Measurements from ENCODE around the gene CAST. TPM values are rescaled to one million over a fixed set of nuclear protein-coding genes. Genes with fewer than 3 reads are reported as not detected.

Gene CAST
- total RNA-seq, 2 experiments from 2014 or later = 197 to 200 TPM

DNA sequence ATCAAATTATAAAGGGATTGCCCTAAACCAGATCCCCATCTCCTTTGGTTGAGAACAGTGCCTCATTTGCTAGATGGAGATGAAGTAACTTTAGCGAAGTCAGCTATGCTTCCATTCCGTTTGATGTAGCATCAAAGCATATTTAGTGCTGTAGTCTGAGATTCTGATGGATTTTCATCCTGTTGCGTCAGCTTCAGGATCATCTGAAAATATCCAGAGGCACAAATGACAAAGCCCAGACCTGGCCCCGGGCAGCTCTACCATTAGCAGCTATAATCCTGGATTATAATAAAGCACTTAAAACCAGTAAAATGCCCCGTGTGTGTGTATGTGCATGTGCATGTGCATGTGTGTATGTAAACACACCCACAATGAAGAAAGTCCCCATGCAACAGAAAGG, 100.8 kb downstream of the CAST start:
- Mint-ChIP-seq H3K27me3 (no peaks in the 10 kb centered on the region), H3K4me3 (no peak overlapping the region), H3K36me3 (ENCODE audit: low read depth) (peaks cover 81% of the 10 kb centered on the region), H3K27ac (peak overlapping the region; percentile 2), H3K4me1 (ENCODE audit: low read depth) (peaks cover 3% of the 10 kb centered on the region), H3K9me3 (no peaks in the 10 kb centered on the region)
- peaks cover 69% of the 10 kb centered on the region for H3K36me3 ChIP-seq (ENCODE audit: insufficient read depth, low read length)
- CTCF ChIA-PET = interaction anchor here (1.8 kb wide), 1 partner anchor 11 kb away, joined by 12 read pairs; no protein-coding TSS in a partner anchor
- no peaks in the 10 kb centered on the region for H3K4me1 ChIP-seq (ENCODE audit: insufficient read depth, low read length)
- H3K27ac ChIP-seq (ENCODE audit: low read depth in 1 of 2, low read length in 2 of 2) = no peak overlapping the region
- intact Hi-C loops (cut with DNase I, micrococcal nuclease) = loop anchor here in 1 of 2 experiments (10.0 kb wide), 1 partner anchor 262 kb away; no protein-coding TSS in a partner anchor
- no peaks in the 10 kb centered on the region for H3K9me3 ChIP-seq (ENCODE audit: control insufficient read depth in 1 of 2, insufficient read depth in 1 of 2, low read length in 2 of 2)
- ATAC-seq (ENCODE audit: poor library complexity) (no peak), DNase-seq (no peak)
- H3K27me3 ChIP-seq (ENCODE audit: control insufficient read depth in 1 of 2, insufficient read depth in 2 of 2, low read length in 2 of 2) = no peaks in the 10 kb centered on the region
- H3K4me3 ChIP-seq (ENCODE audit: low read length) = no peak overlapping the region
- TF ChIP-seq CTCF (IDR thresholded peaks at IDR 0.05) = no peak
- POLR2A ChIA-PET = interaction anchor here (1.2 to 3.0 kb wide), 2 partner anchors 11 to 45 kb away, joined by 4 to 8 read pairs; partner anchors contain the start of gene ERAP1

- Mint-ChIP-seq H3K4me1 (ENCODE audit: low read depth) (peaks cover 3% of the 10 kb centered on the region), H3K4me3 (no peak overlapping the region), H3K9me3 (no peaks in the 10 kb centered on the region), H3K27me3 (no peaks in the 10 kb centered on the region), H3K27ac (peak overlapping the region; percentile 46), H3K36me3 (ENCODE audit: low read depth) (peaks cover 87% of the 10 kb centered on the region)
- no peak overlapping the region for H3K4me3 ChIP-seq (ENCODE audit: low read length)
- CTCF ChIA-PET = no interaction called here
- no peaks in the 10 kb centered on the region for H3K27me3 ChIP-seq (ENCODE audit: control insufficient read depth in 1 of 2, insufficient read depth in 2 of 2, low read length in 2 of 2)
- ATAC-seq (ENCODE audit: poor library complexity) = no peak
- H3K36me3 ChIP-seq (ENCODE audit: insufficient read depth, low read length) = peaks cover 81% of the 10 kb centered on the region
- DNase-seq = no peak
- POLR2A ChIA-PET = interaction anchor here (0.7 to 1.7 kb wide), 3 partner anchors 43 to 171 kb away, joined by 3 to 6 read pairs (median 3); partner anchors contain the start of genes ERAP1 and LNPEP
- TF ChIP-seq CTCF (IDR thresholded peaks at IDR 0.05) = no peak
- no peaks in the 10 kb centered on the region for H3K9me3 ChIP-seq (ENCODE audit: control insufficient read depth in 1 of 2, insufficient read depth in 1 of 2, low read length in 2 of 2)
- intact Hi-C loops (cut with DNase I, micrococcal nuclease) = loop anchor here in 1 of 2 experiments (10.0 kb wide), 1 partner anchor 260 kb away; no protein-coding TSS in a partner anchor
- no peak overlapping the region for H3K27ac ChIP-seq (ENCODE audit: low read depth in 1 of 2, low read length in 2 of 2)
- no peaks in the 10 kb centered on the region for H3K4me1 ChIP-seq (ENCODE audit: insufficient read depth, low read length)
These were observed 102.9 kb downstream of the CAST start for GRCh38 chr5:96765043-96765442.

DNA sequence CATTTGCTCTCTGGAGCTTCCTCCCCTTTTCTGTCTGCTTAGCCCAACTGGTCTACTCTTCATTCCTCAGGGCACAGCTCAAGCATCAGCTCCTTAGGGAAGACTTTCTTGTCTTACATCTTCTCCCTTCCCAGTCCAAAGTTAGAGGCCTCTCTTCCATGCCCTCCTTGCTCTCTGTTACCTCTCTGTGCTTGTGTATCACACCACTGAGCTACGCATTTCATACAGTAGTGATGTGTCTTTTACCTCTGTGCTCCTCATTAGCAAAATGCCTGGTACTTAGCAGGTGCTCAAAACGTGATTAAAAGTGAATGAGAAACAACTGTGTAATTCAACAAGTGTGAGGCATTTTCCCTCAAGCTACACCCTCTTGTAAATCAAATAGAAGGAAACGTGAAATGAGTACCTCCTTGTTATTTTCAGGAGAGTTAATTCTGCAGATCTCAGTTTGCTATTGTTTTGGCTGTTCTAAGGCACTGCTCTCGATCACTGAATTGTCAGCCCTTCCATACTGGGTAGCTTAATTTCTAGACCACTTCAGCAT, 106.6 kb downstream of the CAST start:
- no peak overlapping the region for H3K4me3 Mint-ChIP-seq
- ChIA-PET CTCF (interaction anchor here (0.8 to 2.2 kb wide), 3 partner anchors 11 to 16 kb away, joined by 3 to 10 read pairs (median 3); no protein-coding TSS in a partner anchor), POLR2A (interaction anchor here (0.6 to 2.1 kb wide), 2 partner anchors 32 to 39 kb away, joined by 3 to 5 read pairs; partner anchors contain the start of gene ERAP1)

More for the DNA sequence above, 106.6 kb downstream of the CAST start:
- DNase-seq = no peak
- no peaks in the 10 kb centered on the region for H3K9me3 Mint-ChIP-seq
- Histone ChIP-seq H3K27me3 (ENCODE audit: control insufficient read depth in 1 of 2, insufficient read depth in 2 of 2, low read length in 2 of 2) (no peaks in the 10 kb centered on the region), H3K4me1 (ENCODE audit: insufficient read depth, low read length) (no peaks in the 10 kb centered on the region), H3K36me3 (ENCODE audit: insufficient read depth, low read length) (peaks cover 97% of the 10 kb centered on the region), H3K9me3 (ENCODE audit: control insufficient read depth in 1 of 2, insufficient read depth in 1 of 2, low read length in 2 of 2) (no peaks in the 10 kb centered on the region), H3K4me3 (ENCODE audit: low read length) (no peak overlapping the region), H3K27ac (ENCODE audit: low read depth in 1 of 2, low read length in 2 of 2) (no peak overlapping the region)
- no peaks in the 10 kb centered on the region for H3K27me3 Mint-ChIP-seq
- ATAC-seq (ENCODE audit: poor library complexity) = no peak
- H3K36me3 Mint-ChIP-seq (ENCODE audit: low read depth) = peaks cover 96% of the 10 kb centered on the region
- intact Hi-C loops (cut with DNase I, micrococcal nuclease) = loop anchor here in 1 of 2 experiments (1.0 to 10.0 kb wide), 2 partner anchors 24 to 256 kb away; no protein-coding TSS in a partner anchor
- H3K27ac Mint-ChIP-seq = peak overlapping the region; percentile 31
- TF ChIP-seq CTCF (IDR thresholded peaks at IDR 0.05) = no peak
- peaks cover 8% of the 10 kb centered on the region for H3K4me1 Mint-ChIP-seq (ENCODE audit: low read depth)

All from CD4-positive, alpha-beta T cell (primary cell).